K562 (cell line): ENCODE results near the gene DHRS3. TPM values are rescaled to one million over a fixed set of nuclear protein-coding genes. Genes with fewer than 3 reads are reported as not detected.

Source experiments
- ARID1B ChIP-seq: fragments of 450-650 bp; IDR thresholded peaks from 2 replicates; pipeline ENCODE4 v1.6.1; 2016; ENCODE audit warnings: antibody characterized with exemption, mild to moderate bottlenecking, inconsistent platforms
- FOXJ3 ChIP-seq: sonication (generic); formaldehyde crosslinking; IDR thresholded peaks from 2 replicates; pipeline ENCODE4 v1.4.0; 2020; ENCODE audit warnings: mild to moderate bottlenecking, missing genetic modification reagents
- MEIS2 ChIP-seq: fragments of 450-650 bp; IDR thresholded peaks from 2 replicates; pipeline ENCODE4 v1.6.1; 2014; ENCODE audit warnings: mild to moderate bottlenecking; ENCODE audit not compliant: partially characterized antibody
- SP1 ChIP-seq: sonication (generic); formaldehyde crosslinking; IDR thresholded peaks from 2 replicates; pipeline ENCODE4 v1.8.1; 2022; ENCODE audit warnings: mild to moderate bottlenecking, missing genetic modification reagents
- TARDBP ChIP-seq: fragments of 450-650 bp; IDR thresholded peaks from 2 replicates; pipeline ENCODE4 v1.6.1; 2016
- TOE1 ChIP-seq, 2 experiments: fragments of 450-650 bp in 1 of 2; sonication (generic) in 1 of 2; formaldehyde crosslinking in 1 of 2; IDR thresholded peaks; 2 replicates each; pipeline versions ENCODE4 v1.7.1 to v1.8.0; 2016 to 2022; ENCODE audit warnings: borderline replicate concordance in 2 of 2, mild to moderate bottlenecking in 2 of 2, antibody characterized with exemption in 1 of 2, inconsistent platforms in 1 of 2, low read depth in 1 of 2, missing genetic modification reagents in 1 of 2, moderate library complexity in 1 of 2
- ZNF316 ChIP-seq: fragments of 450-650 bp; IDR thresholded peaks from 2 replicates; pipeline ENCODE4 v1.6.1; 2016
- polyA plus RNA-seq, 8 experiments: library from polyadenylated mRNA; depleted of rRNA in 4 of 8; stranded (reverse) in 5 of 8; unstranded in 3 of 8; fragments of >200 nt; fragmentation: Nextera tagmentation in 2 of 8; fragmentation: Illumina TruSeq in 1 of 8; extraction: Ambion mirVana in 2 of 8; extraction: Trizol in 1 of 8; gene quantifications; 2 replicates each; pipeline versions ENCODE4 v1.2.1 to v1.2.3, GENCODE V29; 2011 to 2014; ENCODE audit warnings: inconsistent platforms in 1 of 8, missing spikeins in 1 of 8
- total RNA-seq, 7 experiments: library from RNA; depleted of rRNA in 6 of 7; stranded (reverse); fragments of >200 nt in 6 of 7; fragmentation: Illumina TruSeq in 2 of 7; extraction: Trizol in 2 of 7; gene quantifications; 2 replicates each; pipeline versions ENCODE4 v1.2.1 to v1.2.3, GENCODE V29; 2011 to 2021; ENCODE audit warnings: low replicate concordance in 1 of 7
- TF ChIP-seq, protein P1 (sequence below): sonication (generic); formaldehyde crosslinking; IDR thresholded peaks from 2 replicates; pipeline ENCODE4 v1.8.0; 2022; ENCODE audit warnings: missing genetic modification reagents, mild to moderate bottlenecking, borderline replicate concordance
- TF ChIP-seq, protein P2 (sequence below): fragments of 450-650 bp; IDR thresholded peaks from 2 replicates; pipeline ENCODE4 v1.6.1; 2016; ENCODE audit warnings: low read depth, mild to moderate bottlenecking, moderate library complexity
- TF ChIP-seq, protein P3 (sequence below): sonication (generic); formaldehyde crosslinking; IDR thresholded peaks from 2 replicates; pipeline ENCODE4 v1.8.1; 2023; ENCODE audit warnings: mild to moderate bottlenecking, missing genetic modification reagents
- TF ChIP-seq, protein P4 (sequence below): fragments of 450-650 bp; IDR thresholded peaks from 2 replicates; pipeline ENCODE4 v1.6.1; 2018; ENCODE audit warnings: mild to moderate bottlenecking, low read depth; ENCODE audit not compliant: partially characterized antibody
- TF ChIP-seq, protein P5 (sequence below): sonication (generic); formaldehyde crosslinking; IDR thresholded peaks from 2 replicates; pipeline ENCODE4 v1.8.0; 2022; ENCODE audit warnings: missing genetic modification reagents, mild to moderate bottlenecking, moderate library complexity, borderline replicate concordance
- TF ChIP-seq, protein P6 (sequence below): fragments of 250-450 bp; sonication (Bioruptor Pico); IDR thresholded peaks from 2 replicates; pipeline ENCODE4 v1.4.0; 2020; ENCODE audit warnings: mild to moderate bottlenecking, moderate library complexity, borderline replicate concordance
- TF ChIP-seq, protein P7 (sequence below): sonication (generic); formaldehyde crosslinking; IDR thresholded peaks from 2 replicates; pipeline ENCODE4 v1.8.0; 2022; ENCODE audit warnings: missing genetic modification reagents, mild to moderate bottlenecking, borderline replicate concordance

DHRS3 gene
- total and polyA plus RNA-seq, 9 of the 15 experiments (the other 6 are each of a cell fraction or from before 2014, with no cell fraction given): 21.0 to 116 (median 58.7) TPM

DNA sequence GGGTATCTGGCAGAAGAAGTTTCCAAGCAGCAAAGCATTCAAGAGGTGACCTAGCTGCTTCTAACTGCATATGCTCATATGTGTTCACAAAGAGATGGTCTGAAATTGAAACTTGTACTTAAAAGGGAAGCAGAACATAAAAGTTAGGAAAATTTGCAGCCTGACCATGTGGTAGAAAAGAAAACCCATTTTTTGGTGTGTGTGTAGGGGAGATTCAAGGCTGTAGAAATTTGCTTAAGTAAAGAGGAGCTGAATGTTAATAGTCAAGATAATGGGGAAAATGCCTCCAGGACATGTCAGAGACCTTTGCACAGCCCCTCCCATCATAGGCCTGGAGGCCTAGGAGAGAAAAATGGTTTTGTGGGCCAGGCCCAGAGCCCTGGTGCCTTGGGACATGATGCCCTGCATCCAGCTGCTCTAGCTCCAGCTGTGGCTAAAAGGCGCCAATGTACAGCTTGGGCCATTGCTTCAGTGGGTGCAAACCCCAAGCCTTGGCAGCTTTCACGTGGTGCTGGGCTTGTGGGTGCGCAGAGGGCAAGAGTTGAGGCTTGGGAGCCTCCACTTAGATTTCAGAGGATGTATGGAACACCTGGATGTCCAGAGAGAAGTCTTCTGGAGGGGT lies 54.9 kb downstream of the DHRS3 start (continued):
- TF ChIP-seq, protein P1, sequence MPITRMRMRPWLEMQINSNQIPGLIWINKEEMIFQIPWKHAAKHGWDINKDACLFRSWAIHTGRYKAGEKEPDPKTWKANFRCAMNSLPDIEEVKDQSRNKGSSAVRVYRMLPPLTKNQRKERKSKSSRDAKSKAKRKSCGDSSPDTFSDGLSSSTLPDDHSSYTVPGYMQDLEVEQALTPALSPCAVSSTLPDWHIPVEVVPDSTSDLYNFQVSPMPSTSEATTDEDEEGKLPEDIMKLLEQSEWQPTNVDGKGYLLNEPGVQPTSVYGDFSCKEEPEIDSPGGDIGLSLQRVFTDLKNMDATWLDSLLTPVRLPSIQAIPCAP (CRISPR knock-in tag): no peak
- 0 out of 2 replicates have a peak, but pooled peaks have one; percentile 10 for TF ChIP-seq ARID1B
- TF ChIP-seq, protein P2, sequence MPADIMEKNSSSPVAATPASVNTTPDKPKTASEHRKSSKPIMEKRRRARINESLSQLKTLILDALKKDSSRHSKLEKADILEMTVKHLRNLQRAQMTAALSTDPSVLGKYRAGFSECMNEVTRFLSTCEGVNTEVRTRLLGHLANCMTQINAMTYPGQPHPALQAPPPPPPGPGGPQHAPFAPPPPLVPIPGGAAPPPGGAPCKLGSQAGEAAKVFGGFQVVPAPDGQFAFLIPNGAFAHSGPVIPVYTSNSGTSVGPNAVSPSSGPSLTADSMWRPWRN: no peak
- TF ChIP-seq FOXJ3 (CRISPR knock-in tag): no peak
- TF ChIP-seq, protein P3, sequence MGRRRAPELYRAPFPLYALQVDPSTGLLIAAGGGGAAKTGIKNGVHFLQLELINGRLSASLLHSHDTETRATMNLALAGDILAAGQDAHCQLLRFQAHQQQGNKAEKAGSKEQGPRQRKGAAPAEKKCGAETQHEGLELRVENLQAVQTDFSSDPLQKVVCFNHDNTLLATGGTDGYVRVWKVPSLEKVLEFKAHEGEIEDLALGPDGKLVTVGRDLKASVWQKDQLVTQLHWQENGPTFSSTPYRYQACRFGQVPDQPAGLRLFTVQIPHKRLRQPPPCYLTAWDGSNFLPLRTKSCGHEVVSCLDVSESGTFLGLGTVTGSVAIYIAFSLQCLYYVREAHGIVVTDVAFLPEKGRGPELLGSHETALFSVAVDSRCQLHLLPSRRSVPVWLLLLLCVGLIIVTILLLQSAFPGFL (CRISPR knock-in tag): no peak
- no peak for TF ChIP-seq TARDBP
- TF ChIP-seq, protein P4, sequence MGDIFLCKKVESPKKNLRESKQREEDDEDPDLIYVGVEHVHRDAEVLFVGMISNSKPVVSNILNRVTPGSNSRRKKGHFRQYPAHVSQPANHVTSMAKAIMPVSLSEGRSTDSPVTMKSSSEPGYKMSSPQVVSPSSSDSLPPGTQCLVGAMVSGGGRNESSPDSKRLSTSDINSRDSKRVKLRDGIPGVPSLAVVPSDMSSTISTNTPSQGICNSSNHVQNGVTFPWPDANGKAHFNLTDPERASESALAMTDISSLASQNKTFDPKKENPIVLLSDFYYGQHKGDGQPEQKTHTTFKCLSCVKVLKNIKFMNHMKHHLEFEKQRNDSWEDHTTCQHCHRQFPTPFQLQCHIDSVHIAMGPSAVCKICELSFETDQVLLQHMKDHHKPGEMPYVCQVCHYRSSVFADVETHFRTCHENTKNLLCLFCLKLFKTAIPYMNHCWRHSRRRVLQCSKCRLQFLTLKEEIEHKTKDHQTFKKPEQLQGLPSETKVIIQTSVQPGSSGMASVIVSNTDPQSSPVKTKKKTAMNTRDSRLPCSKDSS: peak; percentile 91
- TF ChIP-seq TOE1 (IDR thresholded peaks at IDR 0.05; ENCODE audit: borderline replicate concordance): 0 out of 2 replicates have a peak, but pooled peaks have one; percentile 25
- TF ChIP-seq TOE1 (CRISPR knock-in tag; IDR thresholded peaks at IDR 0.05; ENCODE audit: borderline replicate concordance, low read depth): no peak
- TF ChIP-seq, protein P5, sequence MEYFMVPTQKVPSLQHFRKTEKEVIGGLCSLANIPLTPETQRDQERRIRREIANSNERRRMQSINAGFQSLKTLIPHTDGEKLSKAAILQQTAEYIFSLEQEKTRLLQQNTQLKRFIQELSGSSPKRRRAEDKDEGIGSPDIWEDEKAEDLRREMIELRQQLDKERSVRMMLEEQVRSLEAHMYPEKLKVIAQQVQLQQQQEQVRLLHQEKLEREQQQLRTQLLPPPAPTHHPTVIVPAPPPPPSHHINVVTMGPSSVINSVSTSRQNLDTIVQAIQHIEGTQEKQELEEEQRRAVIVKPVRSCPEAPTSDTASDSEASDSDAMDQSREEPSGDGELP: peak; percentile 16; the same call in 1 of the 2 replicates
- TF ChIP-seq ZNF316: no peak
- TF ChIP-seq MEIS2: no peak
- TF ChIP-seq SP1 (CRISPR knock-in tag): no peak
- TF ChIP-seq, protein P6, sequence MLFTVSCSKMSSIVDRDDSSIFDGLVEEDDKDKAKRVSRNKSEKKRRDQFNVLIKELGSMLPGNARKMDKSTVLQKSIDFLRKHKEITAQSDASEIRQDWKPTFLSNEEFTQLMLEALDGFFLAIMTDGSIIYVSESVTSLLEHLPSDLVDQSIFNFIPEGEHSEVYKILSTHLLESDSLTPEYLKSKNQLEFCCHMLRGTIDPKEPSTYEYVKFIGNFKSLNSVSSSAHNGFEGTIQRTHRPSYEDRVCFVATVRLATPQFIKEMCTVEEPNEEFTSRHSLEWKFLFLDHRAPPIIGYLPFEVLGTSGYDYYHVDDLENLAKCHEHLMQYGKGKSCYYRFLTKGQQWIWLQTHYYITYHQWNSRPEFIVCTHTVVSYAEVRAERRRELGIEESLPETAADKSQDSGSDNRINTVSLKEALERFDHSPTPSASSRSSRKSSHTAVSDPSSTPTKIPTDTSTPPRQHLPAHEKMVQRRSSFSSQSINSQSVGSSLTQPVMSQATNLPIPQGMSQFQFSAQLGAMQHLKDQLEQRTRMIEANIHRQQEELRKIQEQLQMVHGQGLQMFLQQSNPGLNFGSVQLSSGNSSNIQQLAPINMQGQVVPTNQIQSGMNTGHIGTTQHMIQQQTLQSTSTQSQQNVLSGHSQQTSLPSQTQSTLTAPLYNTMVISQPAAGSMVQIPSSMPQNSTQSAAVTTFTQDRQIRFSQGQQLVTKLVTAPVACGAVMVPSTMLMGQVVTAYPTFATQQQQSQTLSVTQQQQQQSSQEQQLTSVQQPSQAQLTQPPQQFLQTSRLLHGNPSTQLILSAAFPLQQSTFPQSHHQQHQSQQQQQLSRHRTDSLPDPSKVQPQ (CRISPR knock-in tag): no peak
- TF ChIP-seq, protein P7, sequence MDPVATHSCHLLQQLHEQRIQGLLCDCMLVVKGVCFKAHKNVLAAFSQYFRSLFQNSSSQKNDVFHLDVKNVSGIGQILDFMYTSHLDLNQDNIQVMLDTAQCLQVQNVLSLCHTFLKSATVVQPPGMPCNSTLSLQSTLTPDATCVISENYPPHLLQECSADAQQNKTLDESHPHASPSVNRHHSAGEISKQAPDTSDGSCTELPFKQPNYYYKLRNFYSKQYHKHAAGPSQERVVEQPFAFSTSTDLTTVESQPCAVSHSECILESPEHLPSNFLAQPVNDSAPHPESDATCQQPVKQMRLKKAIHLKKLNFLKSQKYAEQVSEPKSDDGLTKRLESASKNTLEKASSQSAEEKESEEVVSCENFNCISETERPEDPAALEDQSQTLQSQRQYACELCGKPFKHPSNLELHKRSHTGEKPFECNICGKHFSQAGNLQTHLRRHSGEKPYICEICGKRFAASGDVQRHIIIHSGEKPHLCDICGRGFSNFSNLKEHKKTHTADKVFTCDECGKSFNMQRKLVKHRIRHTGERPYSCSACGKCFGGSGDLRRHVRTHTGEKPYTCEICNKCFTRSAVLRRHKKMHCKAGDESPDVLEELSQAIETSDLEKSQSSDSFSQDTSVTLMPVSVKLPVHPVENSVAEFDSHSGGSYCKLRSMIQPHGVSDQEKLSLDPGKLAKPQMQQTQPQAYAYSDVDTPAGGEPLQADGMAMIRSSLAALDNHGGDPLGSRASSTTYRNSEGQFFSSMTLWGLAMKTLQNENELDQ: no peak
